OCI-LY3 (cell line): ENCODE results near the gene ADGRG6.

Source experiments
- CTCF ChIP-seq: fragments of 200-600, 300-600 bp; sonication (generic); IDR thresholded peaks from 2 replicates; pipeline ENCODE4 v1.5.1; 2014; ENCODE audit warnings: antibody characterized with exemption, low read length, low read depth
- EZH2phosphoT487 ChIP-seq: fragments of 200-600 bp; shearing (Covaris generic); IDR thresholded peaks from 2 replicates; pipeline ENCODE4 v1.6.1; 2018; ENCODE audit warnings: antibody characterized with exemption, mixed run types, low read depth

GRCh38 chr6:142274656-142275055, 27.2 kb upstream of the ADGRG6 start:
- no peak for TF ChIP-seq CTCF
- no peak for TF ChIP-seq EZH2phosphoT487
